GM10847 (cell line): ENCODE data around the gene HLA-C.

Experiments
- POLR2A ChIP-seq: IDR thresholded peaks from 2 replicates; pipeline ENCODE4 v1.6.1; 2011; ENCODE audit not compliant: insufficient read length; ENCODE audit errors: extremely low read depth

Gene HLA-C

GRCh38 chr6:31243508-31243907 lies 28.4 kb downstream of the HLA-C start:
- TF ChIP-seq POLR2A, result no peak

- TF ChIP-seq POLR2A, result no peak
Measured at GRCh38 chr6:31239854-31240253, 32.0 kb downstream of the HLA-C start.

- no peak for TF ChIP-seq POLR2A
Measured at GRCh38 chr6:31228476-31228875, 43.4 kb downstream of the HLA-C start.

GRCh38 chr6:31227143-31227542 lies 44.7 kb downstream of the HLA-C start:
- no peak for TF ChIP-seq POLR2A

GRCh38 chr6:31225735-31226134 lies 46.2 kb downstream of the HLA-C start:
- no peak for TF ChIP-seq POLR2A

GRCh38 chr6:31222496-31222895 lies 49.4 kb downstream of the HLA-C start:
- TF ChIP-seq POLR2A, result no peak
